Stimulated activated CD4-positive, alpha-beta T cell treated with anti-CD3 and anti-CD28 coated beads, Interleukin-15, amount 100 ng/mL, for 24 hours (primary cell): ENCODE results near the gene SLC38A5.

Source experiments
- DNase-seq: peaks from one replicate; pipeline ENCODE4 v3.0.0-alpha.2; 2020

The SLC38A5 gene

GRCh38 chrX:48490661-48491060, 20.6 kb upstream of the SLC38A5 start:
- no peak for DNase-seq

- DNase-seq: no peak
Measured at GRCh38 chrX:48489892-48490291, 19.8 kb upstream of the SLC38A5 start.

- DNase-seq: no peak
Measured at GRCh38 chrX:48489296-48489695, 19.2 kb upstream of the SLC38A5 start.

GRCh38 chrX:48488034-48488433, 18.0 kb upstream of the SLC38A5 start:
- DNase-seq: no peak

- no peak for DNase-seq
Measured at GRCh38 chrX:48487362-48487798, 17.3 kb upstream of the SLC38A5 start.

GRCh38 chrX:48482526-48482925, 12.5 kb upstream of the SLC38A5 start:
- no peak for DNase-seq

GRCh38 chrX:48480583-48480982, 10.5 kb upstream of the SLC38A5 start:
- DNase-seq: no peak

- DNase-seq: no peak
Measured at GRCh38 chrX:48480142-48480541, 10.1 kb upstream of the SLC38A5 start.

GRCh38 chrX:48478806-48479205, 8.7 kb upstream of the SLC38A5 start:
- no peak for DNase-seq

GRCh38 chrX:48477960-48478755, 8.1 kb upstream of the SLC38A5 start:
- no peak for DNase-seq

- no peak for DNase-seq
Measured at GRCh38 chrX:48476919-48477318, 6.9 kb upstream of the SLC38A5 start.

- DNase-seq: peak; percentile 89
Measured at GRCh38 chrX:48475774-48476577, 5.9 kb upstream of the SLC38A5 start, which contains the start of gene FTSJ1. FTSJ1 (plus strand) TSS chrX:48476199; CDS start chrX:48478048, 1,849 bp downstream.

- peak; percentile 28 for DNase-seq
Measured at GRCh38 chrX:48475296-48475695, 5.2 kb upstream of the SLC38A5 start.

GRCh38 chrX:48474581-48474980, 4.5 kb upstream of the SLC38A5 start:
- DNase-seq: no peak

- DNase-seq: peak; percentile 30
Measured at GRCh38 chrX:48474127-48474526, 4.1 kb upstream of the SLC38A5 start.

GRCh38 chrX:48473704-48473990, 3.6 kb upstream of the SLC38A5 start:
- no peak for DNase-seq

GRCh38 chrX:48472851-48473703, 3.0 kb upstream of the SLC38A5 start:
- DNase-seq: no peak

- no peak for DNase-seq
Measured at GRCh38 chrX:48472225-48472624, 2.2 kb upstream of the SLC38A5 start.

- no peak for DNase-seq
Measured at GRCh38 chrX:48471504-48471903, 1.4 kb upstream of the SLC38A5 start.

GRCh38 chrX:48470833-48471118, 716 bp upstream of the SLC38A5 start:
- no peak for DNase-seq

- DNase-seq: peak; percentile 66
Measured at GRCh38 chrX:48468693-48469691, 1.1 kb downstream of the SLC38A5 start.

- peak; percentile 73 for DNase-seq
Measured at GRCh38 chrX:48468247-48468671, 1.8 kb downstream of the SLC38A5 start.
